Activated B cell treated with CpG ODN at 0.5 μM for 24 hours (primary cell): ENCODE results near the gene EDRF1. TPM values are rescaled to one million over a fixed set of nuclear protein-coding genes. Genes with fewer than 3 reads are reported as not detected.

ENCODE experiments used
- ATAC-seq: fragments of 200-7000 bp; cut with Tn5 transposase; one replicate; pipeline ENCODE4 v1.10.0; 2021; ENCODE audit warnings: low read depth, mild to moderate bottlenecking, moderate library complexity
- CTCF ChIA-PET: fragments of 350-600 bp; sonication (Branson Sonifier 250); formaldehyde crosslinking; loops from one replicate; lab custom pipeline; 2021; ENCODE audit warnings: antibody characterized with exemption; lab: Charles Lee
- POLR2A ChIA-PET: fragments of 350-600 bp; sonication (Branson Sonifier 250); formaldehyde crosslinking; loops from one replicate; lab custom pipeline; 2021; ENCODE audit warnings: antibody characterized with exemption; lab: Charles Lee
- DNase-seq: peaks from one replicate; pipeline ENCODE4 v3.0.0; 2022
- H3K27ac Mint-ChIP-seq: one replicate; pipeline ENCODE4 v1.8.0; 2020; ENCODE audit warnings: mixed read lengths
- H3K27me3 Mint-ChIP-seq: one replicate; pipeline ENCODE4 v1.8.0; 2021; ENCODE audit warnings: mixed read lengths
- H3K36me3 Mint-ChIP-seq: one replicate; pipeline ENCODE4 v1.8.0; 2021; ENCODE audit warnings: low read depth, mixed read lengths
- H3K4me1 Mint-ChIP-seq: one replicate; pipeline ENCODE4 v1.8.0; 2021; ENCODE audit warnings: mixed read lengths
- H3K4me3 Mint-ChIP-seq: one replicate; pipeline ENCODE4 v1.8.0; 2020; ENCODE audit warnings: mild to moderate bottlenecking, mixed read lengths
- H3K9me3 Mint-ChIP-seq: one replicate; pipeline ENCODE4 v1.8.0; 2020; ENCODE audit warnings: mixed read lengths
- intact Hi-C: fragments of 100-400 bp; cut with micrococcal nuclease; formaldehyde crosslinking; loops from one replicate; pipeline ENCODE4 v1.15.1; 2024
- total RNA-seq: library from RNA; stranded (reverse); gene quantifications from 2 replicates; pipeline ENCODE4 v1.2.3, GENCODE V29; 2022
- TF ChIP-seq, protein P1 (sequence below): fragments of 200-600 bp; IDR thresholded peaks from one replicate; pipeline ENCODE4 v1.8.0; 2022; ENCODE audit warnings: antibody characterized with exemption, mild to moderate bottlenecking

EDRF1 gene
- total RNA-seq, 1 donor from 2014 or later = 52.7 TPM

- TF ChIP-seq, protein P1, sequence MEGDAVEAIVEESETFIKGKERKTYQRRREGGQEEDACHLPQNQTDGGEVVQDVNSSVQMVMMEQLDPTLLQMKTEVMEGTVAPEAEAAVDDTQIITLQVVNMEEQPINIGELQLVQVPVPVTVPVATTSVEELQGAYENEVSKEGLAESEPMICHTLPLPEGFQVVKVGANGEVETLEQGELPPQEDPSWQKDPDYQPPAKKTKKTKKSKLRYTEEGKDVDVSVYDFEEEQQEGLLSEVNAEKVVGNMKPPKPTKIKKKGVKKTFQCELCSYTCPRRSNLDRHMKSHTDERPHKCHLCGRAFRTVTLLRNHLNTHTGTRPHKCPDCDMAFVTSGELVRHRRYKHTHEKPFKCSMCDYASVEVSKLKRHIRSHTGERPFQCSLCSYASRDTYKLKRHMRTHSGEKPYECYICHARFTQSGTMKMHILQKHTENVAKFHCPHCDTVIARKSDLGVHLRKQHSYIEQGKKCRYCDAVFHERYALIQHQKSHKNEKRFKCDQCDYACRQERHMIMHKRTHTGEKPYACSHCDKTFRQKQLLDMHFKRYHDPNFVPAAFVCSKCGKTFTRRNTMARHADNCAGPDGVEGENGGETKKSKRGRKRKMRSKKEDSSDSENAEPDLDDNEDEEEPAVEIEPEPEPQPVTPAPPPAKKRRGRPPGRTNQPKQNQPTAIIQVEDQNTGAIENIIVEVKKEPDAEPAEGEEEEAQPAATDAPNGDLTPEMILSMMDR = no peak
- POLR2A ChIA-PET = no interaction called here
- CTCF ChIA-PET = no interaction called here
- Mint-ChIP-seq H3K27me3 (peaks cover 1% of the 10 kb centered on the region), H3K36me3 (no peaks in the 10 kb centered on the region), H3K4me3 (no peak overlapping the region), H3K9me3 (peaks cover 5% of the 10 kb centered on the region), H3K4me1 (no peaks in the 10 kb centered on the region), H3K27ac (no peak overlapping the region)
- no peak for ATAC-seq
- no peak for DNase-seq
- intact Hi-C loops = no loop called here
Measured at GRCh38 chr10:125699562-125700143, 19.9 kb upstream of the EDRF1 start.

DNA sequence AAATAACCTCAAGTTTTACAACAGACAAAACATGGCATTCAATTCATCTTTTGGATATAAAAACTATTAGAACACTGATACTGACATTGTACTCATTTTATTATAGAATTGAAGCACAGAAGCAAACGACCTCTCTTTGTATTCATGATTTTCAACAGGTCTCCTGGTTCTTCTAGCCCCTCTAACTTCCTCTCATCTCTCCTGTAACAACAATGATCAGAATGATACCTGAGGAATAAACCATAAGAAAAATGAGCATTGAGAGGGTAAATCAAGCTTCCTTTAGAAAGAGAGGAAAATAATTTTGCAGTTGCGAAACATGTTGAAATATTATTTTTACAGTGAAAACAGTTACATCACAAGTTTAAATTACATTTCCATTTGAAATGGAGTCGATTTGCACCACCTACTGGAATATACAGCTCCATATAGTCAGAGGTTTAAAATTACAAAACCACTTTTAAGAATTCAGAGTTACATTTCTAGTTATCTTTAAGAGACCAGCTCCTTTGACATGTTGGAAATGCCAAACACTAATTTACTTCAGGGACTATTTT lies 19.1 kb upstream of the EDRF1 start:
- ChIA-PET CTCF (no interaction called here), POLR2A (no interaction called here)
- H3K4me1 Mint-ChIP-seq = no peaks in the 10 kb centered on the region
- ATAC-seq (no peak), DNase-seq (no peak)
- H3K27ac Mint-ChIP-seq = no peak overlapping the region
- H3K36me3 Mint-ChIP-seq = no peaks in the 10 kb centered on the region
- H3K4me3 Mint-ChIP-seq = no peak overlapping the region
- TF ChIP-seq, protein P1 = no peak
- intact Hi-C loops = no loop called here
- peaks cover 1% of the 10 kb centered on the region for H3K27me3 Mint-ChIP-seq
- H3K9me3 Mint-ChIP-seq = peaks cover 5% of the 10 kb centered on the region

- DNase-seq = no peak
- no peak overlapping the region for H3K4me3 Mint-ChIP-seq
- H3K27me3 Mint-ChIP-seq = peaks cover 2% of the 10 kb centered on the region
- peaks cover 2% of the 10 kb centered on the region for H3K36me3 Mint-ChIP-seq
- peaks cover 18% of the 10 kb centered on the region for H3K9me3 Mint-ChIP-seq
- ATAC-seq = no peak
- ChIA-PET POLR2A (no interaction called here), CTCF (no interaction called here)
- intact Hi-C loops = no loop called here
- TF ChIP-seq, protein P1 = no peak
- no peak overlapping the region for H3K27ac Mint-ChIP-seq
- no peaks in the 10 kb centered on the region for H3K4me1 Mint-ChIP-seq
Measured at GRCh38 chr10:125707541-125708468, 11.7 kb upstream of the EDRF1 start.

DNA sequence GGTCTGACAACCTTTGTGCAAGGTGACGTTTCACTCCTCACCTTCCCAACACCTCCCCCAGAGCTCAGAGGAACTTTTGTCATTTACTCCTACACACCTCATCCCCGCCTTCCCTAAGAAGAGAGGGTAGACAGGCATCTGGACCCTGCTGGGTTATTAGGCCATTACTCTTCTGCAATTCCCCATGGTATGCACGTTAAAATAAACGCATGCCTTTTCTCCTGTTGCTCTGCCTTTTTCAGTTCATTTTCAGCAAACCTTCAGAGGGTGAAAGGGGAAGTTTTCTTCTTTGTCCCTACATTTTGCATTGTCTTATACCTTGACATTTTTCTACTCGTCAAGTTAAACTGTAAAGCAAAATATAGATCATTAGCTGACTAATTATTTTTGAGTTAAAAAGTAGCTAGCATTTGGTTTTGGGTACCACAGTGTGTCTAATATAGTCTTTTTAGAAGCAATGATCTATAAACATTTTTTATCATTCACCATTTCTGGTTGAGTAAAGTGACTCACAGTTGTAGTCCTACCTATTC lies 10.5 kb upstream of the EDRF1 start:
- Mint-ChIP-seq H3K4me3 (no peak overlapping the region), H3K27ac (no peak overlapping the region), H3K9me3 (peaks cover 23% of the 10 kb centered on the region), H3K36me3 (peaks cover 2% of the 10 kb centered on the region), H3K27me3 (peaks cover 2% of the 10 kb centered on the region), H3K4me1 (no peaks in the 10 kb centered on the region)
- intact Hi-C loops = no loop called here
- ChIA-PET POLR2A (no interaction called here), CTCF (no interaction called here)
- no peak for ATAC-seq
- no peak for DNase-seq
- TF ChIP-seq, protein P1 = no peak
